Limb (tissue), 2 donors: Measurements from ENCODE around the gene CABLES1.

Experiments used
- DNase-seq, 2 donors: peaks; one replicate each; pipeline ENCODE4 v3.0.0-alpha.2; 2016; ENCODE audit errors: extremely low spot score in 2 of 2

CABLES1 gene

GRCh38 chr18:23194155-23194996 lies 59.1 kb downstream of the CABLES1 start:
- DNase-seq = no peak

GRCh38 chr18:23194997-23195957 lies 60.0 kb downstream of the CABLES1 start:
- DNase-seq = peak in 1 of 2 donors; percentile 50

DNA sequence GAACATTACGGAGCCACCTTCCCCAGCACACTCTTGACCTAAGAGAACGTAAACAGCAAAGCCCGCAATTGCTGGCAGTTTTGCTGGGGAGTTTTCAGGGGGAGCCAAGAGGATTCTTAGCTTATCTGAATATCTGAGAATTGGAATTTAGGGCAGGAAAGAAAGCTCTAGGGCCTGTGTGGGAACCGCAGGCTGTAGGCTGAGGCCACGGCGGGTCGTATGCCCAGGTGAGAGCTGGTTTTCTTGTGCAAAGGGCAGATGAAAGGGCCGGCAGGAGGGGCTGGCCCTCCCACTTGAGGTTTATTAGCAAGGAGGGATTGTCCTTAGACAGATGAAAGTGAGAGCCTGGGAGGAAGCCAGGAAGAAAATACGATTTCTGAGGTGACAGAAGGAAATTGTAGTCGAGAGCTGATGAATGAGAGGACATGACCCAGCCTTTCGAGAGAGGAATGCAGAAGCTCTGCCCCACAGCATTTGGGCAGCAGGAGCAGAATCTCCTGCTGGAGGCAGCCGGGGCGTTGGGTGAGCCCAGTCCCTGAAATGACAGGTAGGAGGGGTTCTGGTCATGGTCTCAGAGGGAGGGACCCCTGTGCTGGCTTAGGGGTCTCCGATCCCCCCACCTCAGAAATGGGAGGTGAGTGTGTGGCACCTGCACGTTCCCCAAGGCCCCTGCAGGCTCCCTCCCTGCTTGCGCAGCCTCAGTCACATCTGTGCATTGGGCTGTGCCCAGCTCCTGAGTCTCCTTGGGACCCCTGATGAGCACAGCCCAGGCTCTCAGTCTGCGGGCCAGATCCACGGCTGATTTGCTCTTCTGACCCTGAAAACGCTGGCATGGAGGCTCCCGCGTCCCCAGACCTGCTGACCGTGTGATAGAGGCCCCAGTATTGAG lies 61.1 kb downstream of the CABLES1 start:
- DNase-seq = no peak

DNA sequence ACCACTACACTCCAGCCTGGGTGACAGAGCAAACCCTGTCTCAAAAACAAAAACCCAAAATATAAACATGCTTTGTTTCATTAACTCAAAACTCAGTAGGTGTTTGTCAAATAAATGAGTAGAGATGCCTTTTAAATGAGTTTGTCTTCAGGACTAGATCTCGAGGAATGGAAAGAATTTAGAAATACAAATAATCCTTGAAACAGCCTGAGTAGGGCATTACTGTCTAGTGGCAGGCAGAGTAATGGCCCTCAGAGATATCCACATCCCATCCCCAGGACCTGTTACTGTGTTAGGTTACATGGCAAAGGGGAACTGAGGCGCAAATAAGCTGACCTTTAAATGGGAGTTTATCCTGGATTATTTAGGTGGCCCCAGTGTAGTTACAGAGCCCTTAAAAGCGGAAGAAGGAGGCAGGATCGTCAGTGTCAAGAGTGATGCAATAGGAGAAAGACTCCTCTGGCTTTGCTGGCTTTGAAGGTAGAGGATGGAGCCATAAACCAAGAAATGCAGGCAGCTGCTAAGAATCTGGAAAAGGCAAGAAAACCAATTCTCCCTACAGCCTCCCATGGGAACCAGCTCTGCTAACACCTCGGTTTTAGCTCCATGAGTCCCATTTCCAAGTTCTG lies 63.0 kb downstream of the CABLES1 start:
- no peak for DNase-seq

DNA sequence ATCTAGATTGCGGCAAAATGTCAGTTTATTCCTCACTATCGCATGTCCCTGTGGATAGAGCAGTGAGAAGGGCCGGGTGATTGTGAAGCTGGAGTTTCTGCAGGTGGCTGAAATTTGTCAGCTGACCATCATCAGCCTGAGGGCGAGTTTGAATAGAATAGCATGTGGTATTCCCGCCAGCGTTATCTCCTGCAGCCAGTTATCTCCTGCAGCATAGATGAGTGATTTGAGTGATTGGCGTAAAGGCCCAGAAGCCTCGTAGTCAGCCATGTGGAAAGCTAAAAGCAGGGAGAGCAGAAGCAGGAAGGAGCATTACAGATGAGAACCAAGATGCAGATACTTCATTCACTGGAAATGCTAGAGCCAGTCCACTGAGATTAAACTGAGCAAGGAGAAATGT lies 65.5 kb downstream of the CABLES1 start:
- DNase-seq = no peak

DNA sequence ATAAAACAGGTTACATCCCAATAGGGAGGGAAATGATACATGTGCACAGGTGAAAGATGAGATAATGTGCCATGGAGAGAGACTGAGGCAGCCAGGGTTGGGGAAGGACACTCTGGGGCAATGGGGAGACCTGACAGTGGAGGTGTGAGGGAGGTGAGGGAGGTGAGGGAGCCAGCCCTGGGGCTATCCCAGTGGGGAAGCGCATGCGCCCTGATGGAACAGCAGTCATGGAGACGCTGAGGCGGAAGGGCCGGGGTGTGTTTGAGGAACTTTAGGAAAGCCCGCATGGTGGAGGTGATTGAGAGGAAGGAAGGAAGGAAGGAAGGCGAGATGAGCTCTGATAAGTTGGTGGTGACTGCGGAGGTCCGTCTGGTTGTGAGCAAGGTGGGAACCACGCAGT lies 66.5 kb downstream of the CABLES1 start:
- no peak for DNase-seq

DNA sequence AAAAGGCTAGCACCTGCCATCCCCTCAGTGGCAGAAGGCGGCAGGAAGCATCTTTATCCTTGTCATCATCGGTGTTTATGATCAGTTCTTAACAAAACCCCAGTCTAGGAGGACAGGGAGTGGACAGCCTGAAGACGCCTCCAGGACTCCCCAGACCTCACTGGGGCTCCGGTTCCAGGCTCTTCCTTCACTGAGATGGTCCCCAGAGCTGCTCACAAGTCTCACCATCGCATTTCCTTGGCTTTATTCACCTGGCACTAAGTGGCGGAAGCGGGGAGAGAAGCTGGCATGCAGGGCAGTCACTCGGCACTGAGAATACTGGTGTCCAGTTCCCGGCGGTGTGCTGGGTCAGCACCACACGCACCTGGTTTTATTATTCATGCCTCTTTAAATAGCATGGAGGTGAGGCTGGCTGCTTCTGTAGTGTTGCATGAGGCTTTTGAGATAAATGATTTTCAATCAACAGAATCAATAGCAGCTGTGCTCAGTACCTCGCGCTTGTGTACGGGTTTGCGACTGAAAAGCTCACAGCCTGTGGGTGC lies 68.7 kb downstream of the CABLES1 start:
- no peak for DNase-seq

GRCh38 chr18:23204589-23205235 lies 69.4 kb downstream of the CABLES1 start:
- DNase-seq = no peak

GRCh38 chr18:23205980-23206379 lies 70.7 kb downstream of the CABLES1 start:
- DNase-seq = no peak

DNA sequence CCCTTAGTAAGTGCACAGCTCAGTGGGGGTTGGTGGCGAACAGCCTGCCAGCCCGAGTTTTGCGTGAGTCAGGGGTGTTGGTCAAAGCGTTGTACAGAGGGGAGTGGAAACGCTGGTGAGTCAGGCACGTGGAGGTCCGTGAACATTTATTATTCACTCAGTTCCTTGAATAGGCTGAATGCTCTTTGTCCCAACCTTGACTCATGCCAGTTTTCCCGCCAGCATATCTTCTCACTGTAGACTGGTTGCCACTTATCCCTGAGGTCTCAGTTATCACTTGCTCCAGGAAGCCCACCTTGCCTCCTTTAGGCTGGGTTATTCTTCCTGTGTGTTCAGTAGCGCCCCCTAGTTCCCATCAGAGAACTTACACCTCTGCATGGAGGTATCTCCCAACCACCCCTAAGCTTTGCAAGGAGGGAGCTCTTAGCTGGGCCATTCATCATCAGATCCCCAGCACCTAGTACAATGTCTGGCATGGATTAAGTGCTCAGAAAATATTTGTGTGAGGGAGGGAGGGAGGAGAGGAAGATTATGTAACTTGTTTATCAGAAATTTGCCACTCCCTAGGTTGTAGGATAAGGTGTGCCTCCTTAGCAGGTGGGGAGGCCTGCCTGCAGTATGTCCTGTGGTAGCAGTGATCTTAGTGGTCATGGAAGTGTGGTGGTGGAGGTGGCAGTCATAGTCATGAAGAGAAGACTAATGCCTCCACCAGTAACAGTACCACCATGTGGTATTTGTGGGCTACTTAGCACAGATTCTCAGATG lies 72.1 kb downstream of the CABLES1 start:
- no peak for DNase-seq

DNA sequence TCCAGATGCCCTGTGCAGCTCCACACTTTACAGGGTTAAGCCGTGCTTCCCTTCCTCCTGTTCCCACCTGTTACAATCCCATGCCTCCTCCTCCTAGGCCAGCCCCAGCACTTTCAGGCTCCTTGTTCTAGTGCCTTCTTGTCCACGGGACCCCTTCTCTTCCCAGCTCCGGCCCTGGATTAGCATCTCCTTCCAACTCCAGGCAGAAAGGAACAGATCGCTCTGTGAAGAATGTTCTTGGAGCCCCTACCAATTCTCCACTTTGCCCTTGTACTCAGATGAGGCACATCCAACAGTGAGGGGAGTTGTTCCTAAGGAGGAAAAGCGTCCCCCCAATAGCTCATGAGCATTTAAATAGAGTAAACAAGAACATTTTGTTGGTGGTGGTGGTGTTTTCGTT lies 72.7 kb downstream of the CABLES1 start:
- DNase-seq = no peak

DNA sequence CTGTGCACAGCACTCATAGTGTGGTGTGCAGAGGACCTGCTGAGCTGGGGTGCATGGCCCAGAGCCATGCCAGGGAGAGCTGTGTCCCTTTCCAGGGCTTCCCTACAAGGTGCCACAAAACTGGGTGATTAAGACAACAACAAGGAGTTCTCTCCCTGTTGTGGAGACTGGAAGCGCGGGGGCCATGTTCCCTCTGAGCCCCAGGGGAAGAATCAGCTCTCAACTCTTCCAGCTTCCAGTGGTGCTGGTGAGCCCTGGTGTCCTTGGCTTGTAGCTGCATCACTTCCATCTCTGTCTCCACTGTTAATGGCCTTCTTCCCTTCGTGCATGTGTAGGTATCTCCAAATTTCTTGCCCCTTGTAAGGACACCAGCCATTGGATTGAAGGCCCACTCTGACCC lies 73.3 kb downstream of the CABLES1 start:
- no peak for DNase-seq

DNA sequence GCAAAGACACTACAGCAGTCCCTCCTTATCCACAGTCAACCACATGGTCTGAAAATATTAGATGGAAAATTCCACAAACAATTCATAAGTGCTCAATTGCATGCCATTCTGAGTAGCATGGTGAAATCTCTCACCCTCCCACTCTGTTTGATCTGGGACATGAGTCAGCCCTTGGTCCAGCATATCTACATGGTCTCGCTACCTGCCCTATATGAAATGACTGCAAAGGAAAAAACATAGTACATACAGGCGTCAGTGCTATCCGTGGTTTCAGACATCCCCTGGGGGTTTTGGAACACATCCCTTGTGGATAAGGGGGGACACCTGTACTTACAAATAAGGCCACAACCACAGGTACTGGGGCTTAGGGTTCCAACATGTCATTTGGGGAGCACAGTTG lies 73.7 kb downstream of the CABLES1 start:
- no peak for DNase-seq

DNA sequence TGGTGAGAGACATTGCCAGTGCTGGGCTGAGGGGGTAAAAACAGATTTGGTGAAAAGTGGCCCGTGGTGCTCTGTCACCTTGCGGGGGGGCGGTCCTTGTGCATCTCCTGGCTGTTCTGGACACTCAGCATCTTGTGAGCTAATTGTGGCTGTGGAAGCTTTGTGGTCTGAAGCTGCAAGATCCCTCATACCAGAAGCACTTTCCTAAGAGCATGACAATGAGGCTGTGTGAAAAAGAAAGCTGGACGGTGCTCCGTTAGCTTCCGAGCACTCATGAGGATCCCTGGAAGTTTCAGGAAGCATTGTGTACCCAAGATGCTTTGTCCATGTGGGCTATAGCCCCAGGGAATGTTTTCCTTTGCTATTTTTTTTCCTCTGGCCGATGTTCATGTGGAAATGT lies 74.5 kb downstream of the CABLES1 start:
- DNase-seq = no peak

DNA sequence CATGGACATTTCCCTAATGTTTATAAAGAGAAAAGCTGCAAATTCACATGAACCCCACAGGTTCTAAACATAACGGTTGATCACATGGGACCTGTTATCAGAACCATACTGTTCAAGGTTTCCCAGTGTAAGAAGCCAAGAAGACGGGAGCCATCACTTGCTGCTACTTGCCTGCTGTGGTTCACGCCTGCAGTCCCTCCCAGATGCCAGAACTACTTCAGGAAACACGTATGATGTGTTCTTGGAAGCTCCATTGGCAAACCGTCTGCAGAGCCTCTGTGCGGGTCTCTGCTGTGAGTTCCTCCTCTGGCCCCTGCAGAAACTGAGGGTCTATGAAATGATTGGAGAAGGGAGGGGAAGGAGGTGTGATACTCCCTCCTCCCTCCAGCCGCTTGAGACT lies 75.2 kb downstream of the CABLES1 start:
- no peak for DNase-seq

- no peak for DNase-seq
These were observed 75.9 kb downstream of the CABLES1 start for GRCh38 chr18:23211146-23211545.

DNA sequence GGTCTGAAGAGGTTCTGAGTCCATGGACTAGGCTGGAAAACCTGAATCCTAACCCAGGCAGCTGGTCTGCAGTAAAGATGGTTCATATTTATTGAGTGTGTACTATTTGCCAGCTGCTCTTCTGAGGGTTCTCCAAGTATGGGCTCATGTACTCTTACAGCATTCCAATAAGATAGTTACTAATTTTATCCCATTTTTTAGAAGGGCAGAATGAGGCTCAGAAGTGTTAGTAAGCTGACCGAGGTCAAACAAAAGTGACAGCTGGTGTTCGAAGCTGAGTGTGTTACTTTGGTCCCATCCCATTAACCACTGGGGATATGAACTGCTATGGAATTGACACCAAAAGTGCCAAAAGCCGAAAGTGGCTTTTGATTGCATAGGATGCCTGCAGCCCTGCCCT lies 76.9 kb downstream of the CABLES1 start:
- no peak for DNase-seq

DNA sequence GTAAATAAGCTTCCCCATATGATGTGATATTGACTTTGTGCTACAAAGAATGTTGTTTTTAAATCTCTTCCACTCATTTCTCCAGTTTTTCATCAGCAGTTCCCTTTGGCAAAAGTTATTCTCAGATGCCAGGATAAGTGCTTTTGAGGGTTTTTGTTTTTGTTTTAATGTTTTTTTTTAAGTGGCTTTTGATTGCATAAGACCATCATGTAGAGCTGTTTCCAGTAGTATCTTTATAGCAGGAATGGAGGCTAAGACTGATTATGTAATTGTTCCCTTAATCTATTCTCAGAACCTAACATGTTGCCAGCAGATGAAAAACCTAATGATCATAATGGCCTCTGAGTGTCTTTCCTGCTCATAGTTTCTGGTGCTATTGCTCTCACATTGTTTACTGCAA lies 77.9 kb downstream of the CABLES1 start:
- no peak for DNase-seq

DNA sequence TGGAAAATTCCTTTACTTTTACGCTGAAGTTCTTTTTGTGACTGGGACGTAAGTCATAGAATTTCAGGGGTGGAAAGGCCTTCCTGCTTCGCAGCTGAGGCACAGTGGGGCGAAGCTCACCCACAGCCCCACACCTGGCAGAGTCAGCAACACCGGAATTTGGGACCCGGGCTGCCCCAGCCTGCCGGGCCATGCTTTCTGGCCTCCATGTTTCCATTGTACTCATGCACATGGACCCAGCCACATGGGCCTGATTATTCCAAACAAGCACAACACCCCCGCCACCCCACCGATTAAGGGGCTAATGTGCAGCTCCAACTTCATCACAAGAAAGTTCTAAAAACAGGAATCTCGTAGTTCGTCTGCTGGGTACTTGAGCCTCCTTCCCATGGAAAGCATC lies 82.5 kb downstream of the CABLES1 start:
- no peak for DNase-seq
